T-helper 17 cell (primary cell): ENCODE results near the gene SOX6. TPM values are rescaled to one million over a fixed set of nuclear protein-coding genes. Genes with fewer than 3 reads are reported as not detected.

Experiments used
- ATAC-seq: fragments of 150-1000 bp; cut with Tn5 transposase; 2 replicates; pipeline ENCODE4 v1.10.0; 2021; ENCODE audit warnings: mild to moderate bottlenecking, moderate library complexity
- DNase-seq, 3 donors: peaks; one replicate each; pipeline versions ENCODE4 v3.0.0 to v3.0.0-alpha.2; 2020 to 2021
- H3K9me3 ChIP-seq: one replicate; pipeline ENCODE4 v1.7.0; 2013; ENCODE audit warnings: low read length, mild to moderate bottlenecking; ENCODE audit not compliant: control insufficient read depth, poor library complexity, severe bottlenecking
- H3K27ac Mint-ChIP-seq: one replicate; pipeline ENCODE4 v1.8.0; 2022; ENCODE audit warnings: mild to moderate bottlenecking, moderate library complexity, mixed read lengths
- H3K27me3 Mint-ChIP-seq: one replicate; pipeline ENCODE4 v1.8.0; 2022; ENCODE audit warnings: mixed read lengths
- H3K36me3 Mint-ChIP-seq: one replicate; pipeline ENCODE4 v1.8.0; 2022; ENCODE audit warnings: low read depth, mixed read lengths
- H3K4me1 Mint-ChIP-seq: one replicate; pipeline ENCODE4 v1.8.0; 2022; ENCODE audit warnings: mild to moderate bottlenecking, mixed read lengths
- H3K4me3 Mint-ChIP-seq: one replicate; pipeline ENCODE4 v1.8.0; 2022; ENCODE audit warnings: mild to moderate bottlenecking, moderate library complexity, mixed read lengths
- total RNA-seq, 4 donors: library from RNA in 2 of 4; stranded (reverse) in 2 of 4; gene quantifications; one replicate each; pipeline ENCODE4 v1.2.3 and lab custom pipeline; 2022 to 2026

Gene SOX6
- total RNA-seq, 2 donors from 2014 or later, result 0.10 TPM; not detected in 1

- H3K27ac Mint-ChIP-seq, result no peak overlapping the region
- no peaks in the 10 kb centered on the region for H3K9me3 ChIP-seq
- no peaks in the 10 kb centered on the region for H3K4me1 Mint-ChIP-seq
- H3K36me3 Mint-ChIP-seq, result no peaks in the 10 kb centered on the region
- no peak for DNase-seq
- H3K4me3 Mint-ChIP-seq, result no peak overlapping the region
- no peak for ATAC-seq
- no peaks in the 10 kb centered on the region for H3K27me3 Mint-ChIP-seq
These were observed 399.1 kb downstream of the SOX6 start for GRCh38 chr11:15957234-15957633.

GRCh38 chr11:15956302-15956701 lies 400.0 kb downstream of the SOX6 start:
- no peaks in the 10 kb centered on the region for H3K36me3 Mint-ChIP-seq
- H3K9me3 ChIP-seq, result no peaks in the 10 kb centered on the region
- ATAC-seq (no peak), DNase-seq (no peak)
- no peak overlapping the region for H3K4me3 Mint-ChIP-seq
- H3K4me1 Mint-ChIP-seq, result no peaks in the 10 kb centered on the region
- H3K27me3 Mint-ChIP-seq, result no peaks in the 10 kb centered on the region
- H3K27ac Mint-ChIP-seq, result no peak overlapping the region

GRCh38 chr11:15955595-15955994 lies 400.8 kb downstream of the SOX6 start:
- no peak overlapping the region for H3K4me3 Mint-ChIP-seq
- H3K4me1 Mint-ChIP-seq, result no peaks in the 10 kb centered on the region
- no peaks in the 10 kb centered on the region for H3K27me3 Mint-ChIP-seq

GRCh38 chr11:15947681-15948648 lies 408.4 kb downstream of the SOX6 start:
- no peak for ATAC-seq
- Mint-ChIP-seq H3K4me1 (no peaks in the 10 kb centered on the region), H3K4me3 (no peak overlapping the region), H3K27me3 (no peaks in the 10 kb centered on the region), H3K36me3 (no peaks in the 10 kb centered on the region), H3K27ac (no peak overlapping the region)
- no peak for DNase-seq
- no peaks in the 10 kb centered on the region for H3K9me3 ChIP-seq

More at GRCh38 chr11:15955595-15955994, 400.8 kb downstream of the SOX6 start:
- H3K27ac Mint-ChIP-seq, result no peak overlapping the region
- no peaks in the 10 kb centered on the region for H3K36me3 Mint-ChIP-seq
- no peak for DNase-seq
- ATAC-seq, result no peak
- H3K9me3 ChIP-seq, result no peaks in the 10 kb centered on the region

- Mint-ChIP-seq H3K4me1 (no peaks in the 10 kb centered on the region), H3K36me3 (no peaks in the 10 kb centered on the region), H3K27ac (no peak overlapping the region), H3K27me3 (no peaks in the 10 kb centered on the region), H3K4me3 (no peak overlapping the region)
- no peak for ATAC-seq
- no peak for DNase-seq
- H3K9me3 ChIP-seq, result no peaks in the 10 kb centered on the region
These were observed 410.6 kb downstream of the SOX6 start for GRCh38 chr11:15945726-15946125.

GRCh38 chr11:15944460-15944859 lies 411.9 kb downstream of the SOX6 start:
- DNase-seq (no peak), ATAC-seq (no peak)

GRCh38 chr11:15943418-15944197 lies 412.7 kb downstream of the SOX6 start:
- Mint-ChIP-seq H3K36me3 (no peaks in the 10 kb centered on the region), H3K27me3 (no peaks in the 10 kb centered on the region), H3K27ac (no peak overlapping the region), H3K4me1 (no peaks in the 10 kb centered on the region), H3K4me3 (no peak overlapping the region)
- DNase-seq (no peak), ATAC-seq (no peak)
- no peaks in the 10 kb centered on the region for H3K9me3 ChIP-seq

More at GRCh38 chr11:15944460-15944859, 411.9 kb downstream of the SOX6 start:
- no peak overlapping the region for H3K4me3 Mint-ChIP-seq
- H3K36me3 Mint-ChIP-seq, result no peaks in the 10 kb centered on the region
- no peaks in the 10 kb centered on the region for H3K27me3 Mint-ChIP-seq
- no peak overlapping the region for H3K27ac Mint-ChIP-seq
- H3K9me3 ChIP-seq, result no peaks in the 10 kb centered on the region
- no peaks in the 10 kb centered on the region for H3K4me1 Mint-ChIP-seq

GRCh38 chr11:15942936-15943335 lies 413.4 kb downstream of the SOX6 start:
- ATAC-seq (no peak), DNase-seq (no peak)
- H3K9me3 ChIP-seq, result no peaks in the 10 kb centered on the region
- no peak overlapping the region for H3K4me3 Mint-ChIP-seq
- H3K27me3 Mint-ChIP-seq, result no peaks in the 10 kb centered on the region
- H3K4me1 Mint-ChIP-seq, result no peaks in the 10 kb centered on the region
- H3K27ac Mint-ChIP-seq, result no peak overlapping the region
- no peaks in the 10 kb centered on the region for H3K36me3 Mint-ChIP-seq

GRCh38 chr11:15942126-15942525 lies 414.2 kb downstream of the SOX6 start:
- Mint-ChIP-seq H3K27me3 (no peaks in the 10 kb centered on the region), H3K4me1 (no peaks in the 10 kb centered on the region), H3K36me3 (no peaks in the 10 kb centered on the region), H3K4me3 (no peak overlapping the region), H3K27ac (no peak overlapping the region)
- DNase-seq, result no peak
- no peak for ATAC-seq
- H3K9me3 ChIP-seq, result no peaks in the 10 kb centered on the region

GRCh38 chr11:15941206-15941770 lies 415.1 kb downstream of the SOX6 start:
- H3K9me3 ChIP-seq, result no peaks in the 10 kb centered on the region
- no peaks in the 10 kb centered on the region for H3K27me3 Mint-ChIP-seq
- H3K4me1 Mint-ChIP-seq, result no peaks in the 10 kb centered on the region
- H3K27ac Mint-ChIP-seq, result no peak overlapping the region
- DNase-seq (no peak), ATAC-seq (no peak)
- no peak overlapping the region for H3K4me3 Mint-ChIP-seq
- no peaks in the 10 kb centered on the region for H3K36me3 Mint-ChIP-seq

GRCh38 chr11:15940462-15941205 lies 415.7 kb downstream of the SOX6 start:
- H3K27me3 Mint-ChIP-seq, result no peaks in the 10 kb centered on the region
- no peak for DNase-seq
- no peak overlapping the region for H3K27ac Mint-ChIP-seq
- H3K9me3 ChIP-seq, result no peaks in the 10 kb centered on the region
- H3K4me3 Mint-ChIP-seq, result no peak overlapping the region
- ATAC-seq, result no peak
- H3K36me3 Mint-ChIP-seq, result no peaks in the 10 kb centered on the region
- H3K4me1 Mint-ChIP-seq, result no peaks in the 10 kb centered on the region

- no peaks in the 10 kb centered on the region for H3K9me3 ChIP-seq
- no peaks in the 10 kb centered on the region for H3K4me1 Mint-ChIP-seq
- no peak overlapping the region for H3K4me3 Mint-ChIP-seq
- ATAC-seq, result no peak
- no peak for DNase-seq
- no peaks in the 10 kb centered on the region for H3K36me3 Mint-ChIP-seq
- no peaks in the 10 kb centered on the region for H3K27me3 Mint-ChIP-seq
- H3K27ac Mint-ChIP-seq, result no peak overlapping the region
These were observed 417.4 kb downstream of the SOX6 start for GRCh38 chr11:15938983-15939382.
